Psoas muscle (tissue), 8 donors: ENCODE data around the gene PHOX2A. TPM values are rescaled to one million over a fixed set of nuclear protein-coding genes. Genes with fewer than 3 reads are reported as not detected.
"Not testable (repeated sequence)": the region's sequence is repeated elsewhere in the genome, so short reads cannot be mapped to it uniquely, and the experiment has no call there.

Source experiments
- ATAC-seq, 4 donors: fragments of 200-7000 bp; cut with Tn5 transposase; one replicate each; pipeline ENCODE4 v1.9.1; 2020; ENCODE audit warnings: moderate library complexity in 3 of 4, mild to moderate bottlenecking in 2 of 4
- DNase-seq, 2 donors: peaks; one replicate each; pipeline ENCODE4 v3.0.0-alpha.2; 2020
- H3K27ac ChIP-seq: fragments of 200-600 bp; one replicate; pipeline ENCODE4 v1.8.0; 2022
- H3K27me3 ChIP-seq, 3 donors: fragments of 200-600 bp in 1 of 3; one replicate each; pipeline versions ENCODE4 v1.6.1 to v1.8.0; 2013 to 2022; ENCODE audit warnings: low read length in 2 of 3, mild to moderate bottlenecking in 2 of 3, moderate library complexity in 1 of 3; ENCODE audit not compliant: insufficient read depth in 3 of 3
- H3K36me3 ChIP-seq, 2 donors: fragments of 200-600 bp in 1 of 2; one replicate each; pipeline versions ENCODE4 v1.6.1 to v1.8.0; 2013 to 2022; ENCODE audit warnings: low read depth in 1 of 2, mild to moderate bottlenecking in 1 of 2, moderate library complexity in 1 of 2; ENCODE audit not compliant: insufficient read depth in 1 of 2
- H3K4me1 ChIP-seq: fragments of 200-600 bp; one replicate; pipeline ENCODE4 v1.8.0; 2022
- H3K4me3 ChIP-seq: fragments of 200-600 bp; one replicate; pipeline ENCODE4 v1.8.0; 2022; ENCODE audit warnings: mild to moderate bottlenecking
- H3K9me3 ChIP-seq: fragments of 200-600 bp; one replicate; pipeline ENCODE4 v1.8.0; 2022
- CTCF ChIP-seq: fragments of 200-600 bp; IDR thresholded peaks from one replicate; pipeline ENCODE4 v1.8.0; 2022; ENCODE audit warnings: antibody characterized with exemption
- WGBS, 3 donors: extraction: QIAGEN DNeasy Blood & Tissue Kit; methylation state at CpG; one replicate each; pipeline versions ENCODE4 v1.1.6 to v1.1.7; 2013; 5-methylcytosine and 5-hydroxymethylcytosine counted together
- intact Hi-C, 2 donors: fragments of 100-400 bp; cut with DNase I; formaldehyde crosslinking; loops; one replicate each; pipeline versions ENCODE4 v1.11.0 to v1.14.2; 2022
- polyA plus RNA-seq, 3 donors: library from polyadenylated mRNA; stranded (reverse); fragments of 200-250 nt; gene quantifications; one replicate each; pipeline ENCODE4 v1.2.3, GENCODE V29; 2013
- total RNA-seq, 4 donors: library from RNA; stranded (reverse); fragmentation: NEBNext Ultra II Directional in 2 of 4; extraction: Animal tissue kit (Norgen Biotek cat#: 25700) in 2 of 4; gene quantifications; one replicate each; pipeline versions ENCODE4 v1.2.1 to v1.2.4, GENCODE V29; 2021 to 2023
- donor health status: healthy with polysubstance abuse.
- donor health status: DM: no; HTN: no; CAD: no; lungs with moderate emphysema.
- donor health status: Bipolar disorder and iron deficiency.
- donor health status: healthy.
- donor health status: DM: yes; HTN: yes; CAD: no.
- donor health status: DM: no; HTN: no; CAD: no.
- donor health status: DM: no; HTN: no; CAD: no.
- donor health status: DM: yes; HTN: yes; CAD: no.

Gene PHOX2A
- total and polyA plus RNA-seq, 7 donors: 0.07 TPM; not detected in 6

GRCh38 chr11:72217841-72218240, 26.1 kb downstream of the PHOX2A start:
- ATAC-seq (no peak), DNase-seq (no peak)
- Histone ChIP-seq H3K9me3 (no peaks in the 10 kb centered on the region), H3K27ac (no peak overlapping the region), H3K4me1 (peaks cover 6% of the 10 kb centered on the region), H3K36me3 (no peaks in the 10 kb centered on the region), H3K4me3 (peak overlapping the region; percentile 22), H3K27me3 (no peaks in the 10 kb centered on the region)
- TF ChIP-seq CTCF: no peak
- intact Hi-C loops: no loop called here
- 16 to 29% (median 29%) methylated on average over 2 of the region's 2 CpGs for WGBS, 3 donors

- Histone ChIP-seq H3K4me1 (no peaks in the 10 kb centered on the region), H3K27me3 (no peaks in the 10 kb centered on the region), H3K4me3 (peak within 1 kb of the TSS; percentile 25), H3K36me3 (no peaks in the 10 kb centered on the region), H3K9me3 (no peaks in the 10 kb centered on the region), H3K27ac (no peak within 1 kb of the TSS)
- TF ChIP-seq CTCF: no peak
- DNase-seq (no peak), ATAC-seq (no peak)
- WGBS, 3 donors: 79 to 85% (median 83%) methylated on average over 6 of the region's 6 CpGs
- intact Hi-C loops: no loop called here
Observed at GRCh38 chr11:72216638-72217037, 27.3 kb downstream of the PHOX2A start, which contains the start of gene FOLR2. Gene FOLR2 (plus strand): TSS chr11:72216794. CDS start chr11:72218585, 1,791 bp downstream.

- ATAC-seq: no peak
- no peak for TF ChIP-seq CTCF
- intact Hi-C loops: no loop called here
- no peak for DNase-seq
- H3K4me3 ChIP-seq: no peak overlapping the region
- no peaks in the 10 kb centered on the region for H3K36me3 ChIP-seq
- no peaks in the 10 kb centered on the region for H3K4me1 ChIP-seq
- H3K27ac ChIP-seq: no peak overlapping the region
- 72 to 89% (median 78%) methylated on average over 4 of the region's 4 CpGs for WGBS, 3 donors
- H3K9me3 ChIP-seq: no peaks in the 10 kb centered on the region
- peaks cover 0 to 2% (median 0%) of the 10 kb centered on the region in 3 donors for H3K27me3 ChIP-seq
Observed at GRCh38 chr11:72209101-72209500, 34.9 kb downstream of the PHOX2A start.

GRCh38 chr11:72208281-72208680, 35.7 kb downstream of the PHOX2A start:
- no peak for TF ChIP-seq CTCF
- Histone ChIP-seq H3K27me3 (peaks cover 0 to 2% (median 0%) of the 10 kb centered on the region in 3 donors), H3K4me1 (no peaks in the 10 kb centered on the region), H3K9me3 (no peaks in the 10 kb centered on the region), H3K36me3 (no peaks in the 10 kb centered on the region), H3K27ac (no peak overlapping the region), H3K4me3 (no peak overlapping the region)
- WGBS, 3 donors: 58 to 76% (median 70%) methylated on average over 3 of the region's 3 CpGs
- DNase-seq: no peak
- intact Hi-C loops: no loop called here
- ATAC-seq: no peak

GRCh38 chr11:72206794-72207193, 37.2 kb downstream of the PHOX2A start:
- H3K4me3 ChIP-seq, H3K9me3 ChIP-seq, H3K36me3 ChIP-seq, DNase-seq, H3K27ac ChIP-seq, intact Hi-C loops, H3K27me3 ChIP-seq, H3K4me1 ChIP-seq, ATAC-seq: not testable (repeated sequence)
- WGBS, 3 donors: 85 to 93% (median 87%) methylated on average over 2 of the region's 2 CpGs
